Testis (tissue), 3 donors: Measurements from ENCODE around the gene TTLL10. TPM values are rescaled to one million over a fixed set of nuclear protein-coding genes. Genes with fewer than 3 reads are reported as not detected.

Source experiments
- DNase-seq: peaks from one replicate; pipeline ENCODE4 v3.0.0-alpha.2; 2019
- H3K27ac ChIP-seq, 2 donors: fragments of 200-600 bp; sonication (generic); one replicate each; pipeline ENCODE4 v1.5.1; 2019
- H3K27me3 ChIP-seq: fragments of 200-600 bp; sonication (generic); one replicate; pipeline ENCODE4 v1.5.1; 2019
- H3K36me3 ChIP-seq: fragments of 200-600 bp; sonication (generic); one replicate; pipeline ENCODE4 v1.5.1; 2017; ENCODE audit warnings: low read depth; ENCODE audit errors: missing control alignments
- H3K4me1 ChIP-seq: fragments of 200-600 bp; sonication (generic); one replicate; pipeline ENCODE4 v1.5.1; 2019
- H3K4me3 ChIP-seq, 2 donors: fragments of 200-600 bp; sonication (generic); one replicate each; pipeline ENCODE4 v1.5.1; 2017 to 2019
- H3K9me3 ChIP-seq: fragments of 200-600 bp; sonication (generic); one replicate; pipeline ENCODE4 v1.5.1; 2017
- POLR2A ChIP-seq: fragments of 450-650 bp; IDR thresholded peaks from one replicate; pipeline ENCODE4 v1.6.1; 2017; ENCODE audit warnings: antibody characterized with exemption, mild to moderate bottlenecking, moderate library complexity
- WGBS, 2 donors: methylation state at CpG; one replicate each; pipeline ENCODE4 v1.1.5; 2018; 5-methylcytosine and 5-hydroxymethylcytosine counted together
- intact Hi-C: fragments of 100-400 bp; cut with DNase I; formaldehyde crosslinking; loops from one replicate; pipeline ENCODE4 v1.15.1; 2023; ENCODE audit warnings: low total_unique reads
- polyA plus RNA-seq: library from polyadenylated mRNA; stranded (reverse); fragments of 350-450 nt; fragmentation: Illumina TruSeq; extraction: RNeasy Lipid Tissue Mini Kit (QIAGEN cat#74804); gene quantifications from one replicate; pipeline ENCODE4 v1.2.3, GENCODE V29; 2014; ENCODE audit warnings: low read depth, low replicate concordance; ENCODE audit not compliant: insufficient read depth
- total RNA-seq, 2 donors: library from RNA; depleted of rRNA; stranded (reverse); fragments of >200 nt; gene quantifications; one replicate each; pipeline ENCODE4 v1.2.3, GENCODE V29; 2016
- TF ChIP-seq, protein P1 (sequence below), 3 experiments: fragments of 450-650 bp in 2 of 3; fragments of 200-600 bp in 1 of 3; sonication (generic) in 1 of 3; IDR thresholded peaks; one replicate each; pipeline ENCODE4 v1.5.1; 2016 to 2019; ENCODE audit warnings: antibody characterized with exemption in 3 of 3, mild to moderate bottlenecking in 2 of 3, moderate library complexity in 1 of 3

The TTLL10 gene
- total and polyA plus RNA-seq, 3 donors from 2014 or later = 20.4 to 58.0 (median 44.9) TPM

DNA sequence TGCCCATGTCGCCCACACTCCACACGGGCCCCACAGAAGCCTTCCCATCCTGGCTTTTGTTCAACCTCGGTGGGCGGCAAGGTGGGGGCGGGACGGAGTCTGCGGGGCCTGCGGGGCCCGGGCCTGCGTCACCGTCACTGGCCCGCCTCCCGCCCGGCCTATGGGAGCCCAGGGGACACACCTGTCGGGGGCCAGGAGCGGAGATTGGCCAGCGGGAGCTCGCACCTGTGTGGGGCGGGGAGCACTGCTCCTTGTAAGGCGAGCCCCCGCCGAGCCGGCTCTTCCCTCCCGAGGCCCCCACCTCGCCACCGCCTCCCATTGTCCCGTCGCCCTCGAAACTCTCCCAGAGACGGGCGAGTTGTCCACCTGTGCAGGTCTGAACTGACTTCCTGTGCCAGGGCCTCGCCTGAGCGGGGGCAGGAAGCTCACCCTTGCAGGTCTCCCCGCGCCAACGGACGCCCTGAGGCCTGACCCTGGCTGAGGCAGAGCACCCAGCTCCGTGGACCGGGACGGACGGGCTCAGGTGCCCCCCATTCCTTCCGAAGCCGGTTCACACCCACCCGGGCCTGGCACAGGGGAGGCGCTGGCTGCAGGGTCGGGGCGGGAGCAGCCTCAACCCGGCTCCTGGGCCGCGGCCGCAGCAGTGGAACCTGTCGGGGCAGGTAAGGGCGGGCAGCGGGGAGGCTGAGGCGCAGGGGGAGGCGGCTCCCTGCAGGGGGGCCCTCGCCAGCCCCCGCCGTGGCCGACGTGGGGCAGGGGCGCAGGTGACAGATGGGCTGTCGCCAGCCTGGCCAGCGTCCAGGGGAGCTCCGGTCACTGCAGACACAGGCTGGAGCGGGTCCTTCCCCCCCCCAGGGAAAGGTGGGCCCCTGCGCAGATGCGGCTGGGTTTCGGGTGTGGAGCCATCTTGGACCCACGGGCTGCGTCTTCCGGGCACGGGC, 10.8 kb upstream of the TTLL10 start:
- 79% methylated on average over 66 of the region's 73 CpGs; no CpG with 5 or more reads in 1 of the 2 donors for WGBS, 2 donors
- no peak overlapping the region for H3K27ac ChIP-seq
- intact Hi-C loops = no loop called here
- no peak for TF ChIP-seq POLR2A
- TF ChIP-seq, protein P1, sequence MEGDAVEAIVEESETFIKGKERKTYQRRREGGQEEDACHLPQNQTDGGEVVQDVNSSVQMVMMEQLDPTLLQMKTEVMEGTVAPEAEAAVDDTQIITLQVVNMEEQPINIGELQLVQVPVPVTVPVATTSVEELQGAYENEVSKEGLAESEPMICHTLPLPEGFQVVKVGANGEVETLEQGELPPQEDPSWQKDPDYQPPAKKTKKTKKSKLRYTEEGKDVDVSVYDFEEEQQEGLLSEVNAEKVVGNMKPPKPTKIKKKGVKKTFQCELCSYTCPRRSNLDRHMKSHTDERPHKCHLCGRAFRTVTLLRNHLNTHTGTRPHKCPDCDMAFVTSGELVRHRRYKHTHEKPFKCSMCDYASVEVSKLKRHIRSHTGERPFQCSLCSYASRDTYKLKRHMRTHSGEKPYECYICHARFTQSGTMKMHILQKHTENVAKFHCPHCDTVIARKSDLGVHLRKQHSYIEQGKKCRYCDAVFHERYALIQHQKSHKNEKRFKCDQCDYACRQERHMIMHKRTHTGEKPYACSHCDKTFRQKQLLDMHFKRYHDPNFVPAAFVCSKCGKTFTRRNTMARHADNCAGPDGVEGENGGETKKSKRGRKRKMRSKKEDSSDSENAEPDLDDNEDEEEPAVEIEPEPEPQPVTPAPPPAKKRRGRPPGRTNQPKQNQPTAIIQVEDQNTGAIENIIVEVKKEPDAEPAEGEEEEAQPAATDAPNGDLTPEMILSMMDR (IDR thresholded peaks at IDR 0.05) = no peak
- no peaks in the 10 kb centered on the region for H3K9me3 ChIP-seq
- no peaks in the 10 kb centered on the region for H3K27me3 ChIP-seq
- DNase-seq = no peak
- peaks cover 8% of the 10 kb centered on the region for H3K4me1 ChIP-seq
- no peaks in the 10 kb centered on the region for H3K36me3 ChIP-seq
- H3K4me3 ChIP-seq = no peak overlapping the region

DNA sequence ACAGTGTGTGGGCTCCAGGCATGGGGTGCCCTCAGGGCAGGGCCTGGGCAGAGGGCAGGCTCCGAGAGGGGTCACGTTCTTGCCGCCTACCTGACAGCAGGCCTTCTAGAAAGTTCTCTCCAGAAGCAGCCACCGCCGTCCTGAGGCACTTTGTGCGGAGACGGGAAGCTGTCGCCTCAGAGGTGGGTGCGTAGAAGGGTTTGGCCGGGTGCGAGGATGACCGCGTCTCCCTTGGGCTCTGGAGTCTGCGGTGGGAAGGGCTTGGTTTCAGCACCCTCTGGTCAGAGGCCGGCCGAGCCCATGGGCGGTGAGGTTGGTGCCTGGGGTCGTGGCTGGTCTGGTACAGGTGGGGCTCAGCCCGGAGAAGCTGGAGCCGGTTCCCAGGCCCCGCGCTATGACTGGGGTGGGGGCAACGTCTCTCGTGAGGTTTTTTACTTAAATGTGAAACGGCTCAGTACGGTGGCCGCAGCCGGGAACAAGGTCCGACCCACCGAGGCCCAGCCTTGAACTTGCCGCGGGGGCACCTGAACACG, 10.1 kb upstream of the TTLL10 start:
- intact Hi-C loops = no loop called here
- TF ChIP-seq, protein P1 (IDR thresholded peaks at IDR 0.05) = no peak
- no peak for TF ChIP-seq POLR2A
- no peak overlapping the region for H3K4me3 ChIP-seq
- H3K27me3 ChIP-seq = no peaks in the 10 kb centered on the region
- DNase-seq = no peak
- peaks cover 2% of the 10 kb centered on the region for H3K4me1 ChIP-seq
- WGBS, 2 donors = 92 to 96% methylated on average over 30 to 33 of the region's 33 CpGs
- no peaks in the 10 kb centered on the region for H3K9me3 ChIP-seq
- no peak overlapping the region for H3K27ac ChIP-seq
- no peaks in the 10 kb centered on the region for H3K36me3 ChIP-seq

DNA sequence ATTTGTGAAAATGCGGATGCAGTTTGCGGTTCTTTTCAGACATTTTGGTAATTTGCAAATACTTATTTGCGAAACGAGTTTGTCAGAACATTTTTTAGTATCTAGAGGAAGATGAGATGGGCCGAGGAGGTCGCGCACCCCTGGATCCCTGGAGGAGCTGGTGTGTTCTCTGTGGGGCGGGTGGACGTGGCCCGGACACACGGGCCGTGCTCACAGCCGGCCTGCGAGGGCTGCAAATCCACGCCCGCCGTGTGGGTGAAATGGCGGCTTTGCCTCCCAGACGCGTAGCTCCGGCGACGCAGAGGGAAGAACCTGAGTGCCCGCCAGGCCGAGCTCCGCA, 9.3 kb upstream of the TTLL10 start:
- WGBS, 2 donors = 67 to 82% methylated on average over 23 to 26 of the region's 26 CpGs
- TF ChIP-seq POLR2A = no peak
- TF ChIP-seq, protein P1 (IDR thresholded peaks at IDR 0.05) = no peak
- Histone ChIP-seq H3K9me3 (no peaks in the 10 kb centered on the region), H3K27me3 (no peaks in the 10 kb centered on the region), H3K27ac (no peak overlapping the region), H3K4me1 (no peaks in the 10 kb centered on the region), H3K4me3 (no peak overlapping the region), H3K36me3 (no peaks in the 10 kb centered on the region)
- no peak for DNase-seq
- intact Hi-C loops = no loop called here

DNA sequence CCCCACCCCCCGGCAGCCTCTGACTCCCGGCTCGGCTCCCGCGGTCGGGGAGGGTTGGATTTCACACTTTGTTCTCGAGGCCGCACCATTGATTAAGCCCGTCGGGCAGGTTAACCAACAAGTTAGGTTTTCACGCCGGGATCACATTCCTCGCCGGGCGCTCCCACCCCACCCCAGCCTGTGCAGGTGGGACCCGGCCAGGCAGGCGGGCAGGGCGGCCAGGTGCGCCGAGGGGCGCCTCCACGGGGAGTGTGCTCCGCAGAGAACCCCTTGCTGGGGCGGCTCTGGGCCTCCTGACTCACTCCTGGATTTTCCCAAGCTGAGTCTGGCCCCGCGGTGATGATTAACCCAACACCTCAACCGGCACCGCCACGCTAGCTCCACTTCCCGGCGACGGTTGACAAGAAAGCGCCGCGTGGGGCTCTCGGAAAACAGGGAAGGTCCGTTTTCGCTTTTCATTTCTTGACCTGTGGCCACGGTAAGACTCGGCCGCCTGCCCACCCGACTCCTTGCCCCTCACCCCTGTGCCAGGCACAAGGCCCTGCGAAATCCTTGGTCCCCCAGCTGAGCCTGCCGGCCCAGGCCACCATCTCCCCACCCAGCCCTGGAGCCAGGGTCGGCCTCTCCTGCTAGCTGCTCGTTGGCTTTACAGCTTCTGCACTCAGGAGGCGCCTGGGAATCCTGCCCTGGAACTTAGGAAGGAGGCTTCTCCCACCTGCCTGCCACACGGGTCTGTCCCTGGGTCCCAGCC, 8.8 kb upstream of the TTLL10 start:
- TF ChIP-seq, protein P1 (IDR thresholded peaks at IDR 0.05) = no peak
- no peak for TF ChIP-seq POLR2A
- Histone ChIP-seq H3K4me3 (no peak overlapping the region), H3K27me3 (no peaks in the 10 kb centered on the region), H3K36me3 (no peaks in the 10 kb centered on the region), H3K9me3 (no peaks in the 10 kb centered on the region), H3K4me1 (no peaks in the 10 kb centered on the region), H3K27ac (no peak overlapping the region)
- WGBS, 2 donors = 64 to 76% methylated on average over 30 to 48 of the region's 48 CpGs
- intact Hi-C loops = no loop called here
- no peak for DNase-seq
